Body of pancreas (tissue), 4 donors: ENCODE data around the gene PRSS3.

Experiments used
- POLR2A ChIP-seq, 3 donors: fragments of 450-650 bp; IDR thresholded peaks; one replicate each; pipeline ENCODE4 v1.6.1; 2016; ENCODE audit warnings: antibody characterized with exemption in 3 of 3, mild to moderate bottlenecking in 2 of 3
- TF ChIP-seq, protein P1 (sequence below), 7 experiments: fragments of 450-650 bp in 4 of 7; fragments of 200-600 bp in 3 of 7; sonication (generic) in 3 of 7; IDR thresholded peaks; one replicate each; pipeline ENCODE4 v1.5.1; 2016 to 2019; ENCODE audit warnings: antibody characterized with exemption in 7 of 7

GRCh38 chr9:33785914-33786313, 9.4 kb upstream of the PRSS3 start:
- TF ChIP-seq, protein P1, sequence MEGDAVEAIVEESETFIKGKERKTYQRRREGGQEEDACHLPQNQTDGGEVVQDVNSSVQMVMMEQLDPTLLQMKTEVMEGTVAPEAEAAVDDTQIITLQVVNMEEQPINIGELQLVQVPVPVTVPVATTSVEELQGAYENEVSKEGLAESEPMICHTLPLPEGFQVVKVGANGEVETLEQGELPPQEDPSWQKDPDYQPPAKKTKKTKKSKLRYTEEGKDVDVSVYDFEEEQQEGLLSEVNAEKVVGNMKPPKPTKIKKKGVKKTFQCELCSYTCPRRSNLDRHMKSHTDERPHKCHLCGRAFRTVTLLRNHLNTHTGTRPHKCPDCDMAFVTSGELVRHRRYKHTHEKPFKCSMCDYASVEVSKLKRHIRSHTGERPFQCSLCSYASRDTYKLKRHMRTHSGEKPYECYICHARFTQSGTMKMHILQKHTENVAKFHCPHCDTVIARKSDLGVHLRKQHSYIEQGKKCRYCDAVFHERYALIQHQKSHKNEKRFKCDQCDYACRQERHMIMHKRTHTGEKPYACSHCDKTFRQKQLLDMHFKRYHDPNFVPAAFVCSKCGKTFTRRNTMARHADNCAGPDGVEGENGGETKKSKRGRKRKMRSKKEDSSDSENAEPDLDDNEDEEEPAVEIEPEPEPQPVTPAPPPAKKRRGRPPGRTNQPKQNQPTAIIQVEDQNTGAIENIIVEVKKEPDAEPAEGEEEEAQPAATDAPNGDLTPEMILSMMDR (IDR thresholded peaks at IDR 0.05): peak in 6 of 7 experiments; percentile 25 to 71 (median 58)
- peak in 1 of 3 donors; percentile 18 for TF ChIP-seq POLR2A (IDR thresholded peaks at IDR 0.05)
